ENCODE data around the gene ZNF132. TPM values are rescaled to one million over a fixed set of nuclear protein-coding genes. Genes with fewer than 3 reads are reported as not detected.
"Not testable (repeated sequence)": the region's sequence is repeated elsewhere in the genome, so short reads cannot be mapped to it uniquely, and the experiment has no call there.

ZNF132 gene
- 1 to 10 TPM; 4.5 to 4.7 TPM for total RNA-seq

DNA sequence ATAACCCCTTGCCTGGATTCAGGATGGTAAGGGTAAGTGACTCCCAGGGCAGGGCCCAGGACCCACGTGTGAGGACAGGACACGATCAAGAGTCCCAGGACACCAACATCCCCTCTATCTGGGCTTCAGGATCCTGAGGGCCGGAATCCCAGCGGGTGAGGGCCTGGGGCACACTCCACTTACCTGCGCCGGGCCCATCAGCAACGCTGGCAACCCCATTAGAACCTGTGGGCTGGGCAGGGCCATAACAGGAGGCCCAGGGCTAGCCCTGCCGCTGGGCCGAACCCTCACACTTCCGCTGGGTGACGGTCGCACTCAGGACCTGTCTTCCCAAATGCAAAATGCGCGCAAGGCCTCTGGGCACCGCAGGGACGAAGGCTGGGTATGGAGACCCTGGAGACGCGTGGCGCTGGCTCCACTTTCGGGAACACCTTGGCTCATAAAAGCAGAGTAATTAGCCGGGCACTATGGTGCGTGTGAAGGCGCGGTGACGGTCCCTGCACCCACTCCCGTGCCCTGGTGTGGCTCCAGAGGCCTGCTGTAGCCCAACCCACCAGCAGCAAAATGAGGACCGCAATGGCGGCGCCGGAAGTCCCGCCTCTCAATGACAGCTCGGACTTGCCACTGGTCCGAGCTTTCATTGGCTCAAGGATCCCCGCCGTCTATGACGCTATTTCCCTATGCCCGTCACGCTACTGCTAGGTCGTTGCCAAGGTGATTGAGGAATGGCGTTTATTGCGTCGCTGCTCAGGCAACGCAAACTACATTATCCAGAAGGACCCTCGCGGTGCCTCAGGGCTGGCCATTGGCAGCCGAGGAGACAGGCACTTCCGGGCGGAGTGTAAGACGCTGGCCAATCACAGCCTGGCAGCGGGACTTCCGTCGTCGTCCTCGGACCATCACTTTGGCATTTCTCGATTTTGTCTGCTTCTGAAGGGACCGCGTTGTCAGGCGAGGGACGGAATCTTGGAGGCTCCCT lies at the start of gene ZNF132:
TSS of gene ZNF132 (minus strand) at position 578 of the 979 bp plus-strand sequence. CDS start at position 246, 332 bp downstream.
- Mint-ChIP-seq H3K27me3 (peaks cover 2% of the 10 kb centered on the region), H3K36me3 (ENCODE audit: low read depth) (peaks cover 60% of the 10 kb centered on the region), H3K4me3 (peak within 1 kb of the TSS; percentile 94), H3K9me3 (peaks cover 59% of the 10 kb centered on the region), H3K4me1 (peaks cover 36% of the 10 kb centered on the region), H3K27ac (peak within 1 kb of the TSS; percentile 87)
- CTCF ChIA-PET, result interaction anchor here (0.6 to 1.0 kb wide), 3 partner anchors 74 to 80 kb away, joined by 3 to 4 read pairs (median 4); partner anchors contain the start of gene ZBTB45
- peak; percentile 96 for DNase-seq
- POLR2A ChIA-PET, result interaction anchor here (1.0 kb wide), 3 partner anchors 12 to 211 kb away, joined by 3 to 7 read pairs (median 4); partner anchors contain the start of genes ZNF324B, ZNF544 and ZNF584

DNA sequence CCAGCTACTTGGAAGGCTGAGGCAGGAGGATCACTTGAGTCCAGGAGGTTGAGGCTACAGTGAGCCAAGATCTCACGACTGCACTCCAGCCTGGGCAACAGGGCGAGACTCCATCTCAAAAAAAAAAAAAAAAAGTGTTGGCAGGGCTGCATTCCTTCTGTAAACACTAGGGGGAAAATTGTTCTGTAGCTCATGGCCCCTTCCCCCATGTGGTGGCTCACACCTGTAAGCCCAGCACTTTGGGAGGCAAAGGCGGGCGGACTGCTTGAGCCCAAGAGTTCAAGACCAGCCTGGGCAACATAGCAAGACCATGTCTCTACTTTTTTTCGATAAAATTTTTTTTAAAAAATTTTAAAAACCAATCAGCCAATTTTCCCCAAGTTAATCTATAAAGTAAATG lies 44.4 kb upstream of the ZNF132 start:
- H3K27me3 Mint-ChIP-seq, POLR2A ChIA-PET, H3K27ac Mint-ChIP-seq, H3K4me3 Mint-ChIP-seq, H3K9me3 Mint-ChIP-seq, DNase-seq: not testable (repeated sequence)
- Mint-ChIP-seq H3K4me1 (peaks cover 16% of the 10 kb centered on the region), H3K36me3 (ENCODE audit: low read depth) (peaks cover 10% of the 10 kb centered on the region)
- CTCF ChIA-PET, result interaction anchor here (1.6 kb wide), 1 partner anchor 35 kb away, joined by 7 read pairs; the partner anchor contains the start of gene ZBTB45

DNA sequence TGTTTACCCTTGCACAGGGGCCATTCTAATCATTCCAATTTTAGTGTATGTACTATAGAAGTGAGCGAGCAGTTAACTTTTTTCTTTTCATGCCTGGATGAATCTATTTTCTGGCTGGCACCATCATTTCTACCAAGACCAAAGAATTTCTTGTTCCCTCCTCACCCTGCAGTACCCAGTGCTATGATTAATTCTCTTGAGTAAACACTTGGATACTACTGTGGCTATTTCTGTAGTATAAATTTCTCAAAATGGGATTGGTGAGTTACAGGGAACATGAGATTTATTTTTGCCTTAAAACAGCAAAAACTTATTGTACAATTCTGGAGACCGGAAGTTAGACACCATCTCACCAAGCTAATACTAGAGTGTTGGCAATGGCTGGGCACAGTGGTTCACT lies 43.8 kb upstream of the ZNF132 start:
- POLR2A ChIA-PET, result no interaction called here
- Mint-ChIP-seq H3K4me1 (peaks cover 10% of the 10 kb centered on the region), H3K4me3 (no peak overlapping the region), H3K36me3 (ENCODE audit: low read depth) (peaks cover 10% of the 10 kb centered on the region), H3K27me3 (no peaks in the 10 kb centered on the region), H3K27ac (no peak overlapping the region), H3K9me3 (no peaks in the 10 kb centered on the region)
- DNase-seq, result no peak
- CTCF ChIA-PET, result interaction anchor here (1.6 kb wide), 1 partner anchor 36 kb away, joined by 7 read pairs; the partner anchor contains the start of gene ZBTB45

DNA sequence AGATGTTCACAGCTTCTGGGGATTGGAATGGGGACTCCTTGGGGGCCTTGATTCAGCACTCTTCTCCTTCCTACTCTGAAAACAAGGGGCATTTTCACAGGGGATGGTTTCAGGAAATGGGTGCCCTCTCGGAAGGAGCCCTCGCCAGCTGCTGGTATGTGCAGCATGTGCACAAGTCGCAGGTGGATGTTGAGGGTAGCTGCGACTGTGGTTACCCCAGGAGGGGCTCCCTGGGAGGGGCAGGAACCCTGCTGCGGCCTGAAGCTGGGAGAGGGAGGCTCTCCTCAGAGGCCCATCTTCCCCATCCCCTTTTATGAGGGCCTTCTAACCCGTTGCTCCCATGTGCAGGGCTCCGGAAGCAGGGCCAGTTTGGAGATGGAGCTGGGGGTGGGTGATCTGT lies 42.4 kb upstream of the ZNF132 start:
- ChIA-PET CTCF (no interaction called here), POLR2A (no interaction called here)
- Mint-ChIP-seq H3K4me1 (peaks cover 5% of the 10 kb centered on the region), H3K36me3 (ENCODE audit: low read depth) (peaks cover 10% of the 10 kb centered on the region), H3K9me3 (no peaks in the 10 kb centered on the region), H3K27ac (no peak overlapping the region), H3K27me3 (no peaks in the 10 kb centered on the region), H3K4me3 (no peak overlapping the region)
- no peak for DNase-seq

DNA sequence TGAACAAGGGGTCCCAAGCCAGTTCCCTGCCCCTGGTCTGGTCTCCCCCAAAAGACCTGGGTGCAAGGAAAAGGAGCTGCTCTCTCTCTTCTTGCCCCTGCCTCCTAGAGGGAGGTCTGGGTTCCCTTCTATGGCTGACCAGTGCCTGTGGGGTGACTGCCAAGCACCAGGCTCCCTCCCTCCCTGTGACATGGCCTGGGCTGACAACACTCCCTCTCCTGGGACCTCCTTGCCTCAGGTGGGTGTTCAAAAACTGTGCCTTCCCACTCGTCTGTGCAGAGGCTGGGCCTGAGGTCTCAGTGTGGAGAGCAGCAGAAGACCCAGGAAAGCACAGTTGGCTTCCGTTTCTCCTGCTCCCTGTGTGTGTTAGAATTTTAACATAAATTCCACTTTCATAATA lies 40.9 kb upstream of the ZNF132 start:
- peaks cover 14% of the 10 kb centered on the region for H3K36me3 Mint-ChIP-seq (ENCODE audit: low read depth)
- ChIA-PET POLR2A (no interaction called here), CTCF (no interaction called here)
- no peaks in the 10 kb centered on the region for H3K27me3 Mint-ChIP-seq
- DNase-seq, result no peak
- H3K27ac Mint-ChIP-seq, result no peak overlapping the region
- H3K4me1 Mint-ChIP-seq, result peaks cover 13% of the 10 kb centered on the region
- H3K4me3 Mint-ChIP-seq, result no peak overlapping the region
- no peaks in the 10 kb centered on the region for H3K9me3 Mint-ChIP-seq

DNA sequence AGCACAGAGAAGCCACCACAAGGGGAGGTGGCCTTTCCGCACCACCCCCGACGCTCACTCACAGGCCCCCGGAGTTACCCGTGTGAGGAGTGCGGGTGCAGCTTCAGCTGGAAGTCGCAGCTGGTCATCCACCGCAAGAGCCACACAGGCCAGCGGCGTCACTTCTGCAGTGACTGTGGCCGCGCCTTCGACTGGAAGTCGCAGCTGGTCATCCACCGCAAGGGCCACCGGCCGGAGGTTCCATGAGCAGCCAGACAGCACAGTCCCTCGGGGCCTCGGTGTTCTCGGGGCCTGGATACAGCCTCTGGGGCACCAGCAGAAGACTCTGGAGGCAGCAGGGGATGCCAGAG lies 40.5 kb upstream of the ZNF132 start:
- peaks cover 15% of the 10 kb centered on the region for H3K4me1 Mint-ChIP-seq
- DNase-seq, result no peak
- no peaks in the 10 kb centered on the region for H3K9me3 Mint-ChIP-seq
- no peak overlapping the region for H3K27ac Mint-ChIP-seq
- CTCF ChIA-PET, result no interaction called here
- no peaks in the 10 kb centered on the region for H3K27me3 Mint-ChIP-seq
- POLR2A ChIA-PET, result no interaction called here
- H3K36me3 Mint-ChIP-seq (ENCODE audit: low read depth), result peaks cover 14% of the 10 kb centered on the region
- H3K4me3 Mint-ChIP-seq, result no peak overlapping the region

DNA sequence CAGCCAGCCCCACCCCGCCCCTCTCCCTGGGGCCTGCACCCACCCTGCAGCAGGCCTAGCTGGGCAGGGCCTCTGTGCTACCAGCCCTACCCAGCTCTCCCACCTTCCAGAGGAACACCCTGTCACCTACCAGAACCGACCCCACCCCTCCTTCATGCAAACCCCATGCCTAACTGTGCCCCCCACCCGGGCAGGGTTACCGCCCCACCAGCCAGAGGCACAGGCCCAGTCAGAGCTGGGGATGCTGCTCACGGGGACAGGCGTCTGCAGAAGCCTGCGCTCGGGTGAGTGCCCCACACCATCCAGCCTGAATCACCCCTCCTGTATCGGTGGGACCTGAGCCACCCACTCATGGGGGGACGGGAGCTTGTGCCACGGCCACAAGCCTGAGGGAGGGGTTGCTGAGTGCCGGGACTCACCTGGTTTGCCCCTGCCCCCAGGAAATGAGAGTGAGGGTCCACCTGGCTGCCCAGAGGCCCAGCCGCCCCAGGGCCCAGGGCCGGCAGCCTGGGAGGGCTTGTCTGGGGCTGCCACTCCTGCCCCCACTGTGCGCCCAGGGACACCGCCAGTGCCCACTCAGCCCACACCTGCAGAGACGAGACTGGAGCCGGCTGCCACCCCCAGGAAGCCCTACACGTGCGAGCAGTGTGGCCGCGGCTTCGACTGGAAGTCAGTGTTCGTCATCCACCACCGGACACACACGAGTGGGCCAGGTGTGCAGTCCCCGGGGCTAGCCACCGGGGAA lies 40.0 kb upstream of the ZNF132 start:
- CTCF ChIA-PET, result interaction anchor here (0.6 kb wide), 1 partner anchor 26 kb away, joined by 3 read pairs; no protein-coding TSS in a partner anchor
- POLR2A ChIA-PET, result no interaction called here
- H3K27ac Mint-ChIP-seq, result no peak overlapping the region
- H3K4me1 Mint-ChIP-seq, result peaks cover 21% of the 10 kb centered on the region
- no peaks in the 10 kb centered on the region for H3K27me3 Mint-ChIP-seq
- no peaks in the 10 kb centered on the region for H3K9me3 Mint-ChIP-seq
- no peak overlapping the region for H3K4me3 Mint-ChIP-seq
- peaks cover 13% of the 10 kb centered on the region for H3K36me3 Mint-ChIP-seq (ENCODE audit: low read depth)
- no peak for DNase-seq

DNA sequence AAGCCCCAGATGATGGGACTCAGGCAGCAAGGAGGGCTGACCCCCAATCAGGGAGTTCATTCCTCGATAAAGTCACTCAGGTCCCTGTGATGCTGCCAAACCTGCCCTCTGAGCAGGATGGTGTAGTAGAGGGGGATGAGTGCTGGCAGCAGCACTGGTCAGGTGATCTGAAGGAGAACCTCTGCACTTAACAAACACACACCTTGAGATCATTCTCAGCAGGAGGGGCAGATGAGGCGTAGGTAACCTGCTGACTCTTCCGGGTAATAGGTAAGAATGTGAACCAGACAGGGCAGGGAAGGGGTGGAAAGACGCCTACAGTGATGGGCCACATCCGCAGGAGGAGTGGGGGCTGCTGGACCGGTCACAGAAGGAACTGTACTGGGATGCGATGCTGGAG lies 39.4 kb upstream of the ZNF132 start:
- no peaks in the 10 kb centered on the region for H3K27me3 Mint-ChIP-seq
- peaks cover 26% of the 10 kb centered on the region for H3K4me1 Mint-ChIP-seq
- H3K4me3 Mint-ChIP-seq, result no peak overlapping the region
- no peak overlapping the region for H3K27ac Mint-ChIP-seq
- H3K36me3 Mint-ChIP-seq (ENCODE audit: low read depth), result peaks cover 11% of the 10 kb centered on the region
- POLR2A ChIA-PET, result interaction anchor here (0.8 kb wide), 1 partner anchor 27 kb away, joined by 3 read pairs; no protein-coding TSS in a partner anchor
- CTCF ChIA-PET, result no interaction called here
- no peak for DNase-seq
- H3K9me3 Mint-ChIP-seq, result no peaks in the 10 kb centered on the region

DNA sequence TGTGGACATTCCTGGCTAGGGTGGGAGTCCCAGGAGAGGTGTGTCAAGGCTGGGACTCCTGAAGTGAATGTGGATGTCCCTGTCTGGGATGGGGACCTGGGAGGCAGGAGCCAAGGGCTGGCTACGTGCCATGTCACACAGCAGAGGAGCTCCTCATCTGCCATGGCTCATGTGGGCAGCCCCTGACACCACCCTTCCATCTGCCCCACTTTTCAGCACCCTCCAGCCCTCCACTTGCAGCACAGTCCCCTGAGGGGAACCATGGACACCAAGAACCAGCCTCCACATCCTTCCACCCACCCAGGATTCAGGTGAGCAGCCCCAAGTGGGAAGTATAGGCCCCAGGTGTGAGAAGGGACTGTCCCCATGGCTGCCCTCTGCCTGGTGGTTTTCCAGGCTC lies 37.9 kb upstream of the ZNF132 start:
- Mint-ChIP-seq H3K9me3 (no peaks in the 10 kb centered on the region), H3K27ac (peak overlapping the region; percentile 99), H3K4me1 (peaks cover 32% of the 10 kb centered on the region), H3K4me3 (no peak overlapping the region), H3K27me3 (no peaks in the 10 kb centered on the region), H3K36me3 (ENCODE audit: low read depth) (peaks cover 17% of the 10 kb centered on the region)
- ChIA-PET POLR2A (interaction anchor here (1.0 kb wide), 2 partner anchors 35 to 41 kb away, joined by 3 to 4 read pairs; partner anchors contain the start of gene ZBTB45), CTCF (interaction anchor here (0.7 kb wide), 1 partner anchor 42 kb away, joined by 4 read pairs; the partner anchor contains the start of gene ZBTB45)
- no peak for DNase-seq

DNA sequence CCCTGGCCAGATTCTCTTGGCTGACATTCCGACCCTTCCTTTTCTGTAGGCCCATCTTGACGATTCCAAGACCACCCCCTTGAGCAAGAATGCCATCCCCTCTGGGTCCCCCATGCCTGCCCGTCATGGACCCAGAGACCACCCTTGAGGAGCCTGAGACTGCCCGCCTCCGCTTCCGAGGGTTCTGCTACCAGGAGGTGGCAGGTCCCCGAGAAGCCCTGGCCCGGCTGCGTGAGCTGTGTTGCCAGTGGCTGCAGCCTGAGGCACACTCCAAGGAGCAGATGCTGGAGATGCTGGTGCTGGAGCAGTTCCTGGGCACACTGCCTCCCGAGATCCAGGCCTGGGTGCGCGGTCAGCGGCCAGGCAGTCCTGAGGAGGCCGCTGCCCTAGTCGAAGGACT lies 37.2 kb upstream of the ZNF132 start:
- Mint-ChIP-seq H3K4me3 (peak overlapping the region; percentile 95), H3K36me3 (ENCODE audit: low read depth) (peaks cover 19% of the 10 kb centered on the region), H3K9me3 (no peaks in the 10 kb centered on the region), H3K27me3 (no peaks in the 10 kb centered on the region), H3K27ac (peak overlapping the region; percentile 99), H3K4me1 (peaks cover 32% of the 10 kb centered on the region)
- CTCF ChIA-PET, result no interaction called here
- DNase-seq, result no peak
- POLR2A ChIA-PET, result interaction anchor here (0.6 to 1.4 kb wide), 7 partner anchors 12 to 147 kb away, joined by 3 to 8 read pairs (median 3); partner anchors contain the start of genes ZNF324B and ZNF497

DNA sequence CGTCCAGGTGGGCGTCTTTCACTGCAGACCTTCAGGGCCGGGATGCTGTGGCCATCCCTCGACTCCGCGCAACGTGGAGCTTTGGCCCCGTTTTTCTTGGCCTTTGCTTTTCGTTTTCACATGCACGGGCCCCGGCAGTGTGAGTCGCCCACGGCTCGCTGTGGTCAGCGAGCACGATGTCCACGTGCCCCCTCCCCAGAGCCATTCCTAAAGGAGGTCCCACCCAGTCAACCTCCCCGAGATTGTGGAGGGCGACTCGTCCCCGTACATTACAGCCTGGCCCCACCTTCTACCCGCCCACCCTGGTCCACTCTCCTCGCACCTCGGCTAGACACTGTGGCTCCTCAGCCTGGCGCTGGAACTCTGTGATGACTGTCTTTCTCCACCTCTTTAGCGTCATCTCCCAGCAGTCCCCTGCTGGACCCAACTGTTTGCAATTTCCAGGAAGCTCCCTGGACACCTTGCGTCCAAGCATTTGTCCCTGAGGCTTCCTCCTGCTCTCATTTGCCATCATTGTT lies 36.6 kb upstream of the ZNF132 start:
- Mint-ChIP-seq H3K27me3 (no peaks in the 10 kb centered on the region), H3K4me1 (peaks cover 32% of the 10 kb centered on the region), H3K9me3 (no peaks in the 10 kb centered on the region), H3K27ac (peak overlapping the region; percentile 99), H3K4me3 (peak overlapping the region; percentile 95), H3K36me3 (ENCODE audit: low read depth) (peaks cover 21% of the 10 kb centered on the region)
- DNase-seq, result no peak
- CTCF ChIA-PET, result interaction anchor here (1.2 kb wide), 1 partner anchor 43 kb away, joined by 3 read pairs; the partner anchor contains the start of gene ZBTB45
- POLR2A ChIA-PET, result interaction anchor here (0.6 to 1.8 kb wide), 10 partner anchors 9 to 146 kb away, joined by 3 to 8 read pairs (median 3); partner anchors contain the start of genes TRIM28, ZNF324B and ZNF497

DNA sequence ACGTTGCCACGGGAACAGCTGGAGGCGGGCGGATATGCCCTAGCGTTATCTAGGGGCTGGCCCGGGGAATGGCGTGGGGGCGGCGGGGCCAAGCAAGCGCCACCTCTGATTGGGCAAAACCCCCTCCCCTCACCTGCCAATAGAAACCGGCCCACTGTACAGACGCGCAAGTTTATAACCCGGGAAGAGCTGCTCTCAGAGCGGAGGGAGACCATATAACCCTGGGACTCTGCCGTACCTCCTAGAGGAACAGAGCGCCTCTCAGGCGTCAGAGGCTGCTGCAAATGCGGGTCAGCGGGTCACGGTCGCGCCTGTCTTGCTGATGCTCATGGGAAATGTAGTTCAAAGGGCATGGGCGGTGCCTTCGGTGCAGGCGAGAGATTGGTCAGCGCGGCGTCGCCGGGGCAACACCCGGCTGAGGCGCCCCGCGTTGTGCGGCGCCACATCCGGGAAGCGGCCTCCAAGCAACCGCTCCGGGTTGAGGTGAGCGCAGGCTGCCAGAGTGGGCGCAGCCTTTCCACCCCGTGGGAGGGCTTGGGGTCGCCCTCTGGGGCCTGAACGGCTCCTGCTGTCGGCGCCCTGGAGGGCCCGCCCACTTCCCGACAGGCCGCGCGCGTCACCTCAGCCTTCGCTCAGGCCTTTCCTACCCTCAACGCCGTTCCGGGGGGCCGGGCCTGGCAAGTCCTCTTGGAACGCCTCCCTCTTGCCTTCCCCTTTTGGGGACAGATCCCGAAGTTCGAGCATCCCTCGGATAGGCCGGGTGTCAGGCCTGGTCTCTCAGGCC lies 36.0 kb upstream of the ZNF132 start, which contains the start of gene ZNF446:
TSS of gene ZNF446 (plus strand) at position 639 of the 784 bp plus-strand sequence. CDS start 867 bp downstream, outside the sequence.
- Mint-ChIP-seq H3K4me3 (peak within 1 kb of the TSS; percentile 95), H3K27me3 (no peaks in the 10 kb centered on the region)

More for the DNA sequence above, 36.0 kb upstream of the ZNF132 start, which contains the start of gene ZNF446:
- ChIA-PET CTCF (interaction anchor here (1.0 to 2.1 kb wide), 3 partner anchors 14 to 44 kb away, joined by 3 to 7 read pairs (median 3); partner anchors contain the start of gene ZBTB45), POLR2A (interaction anchor here (0.8 to 1.8 kb wide), 12 partner anchors 8 to 114 kb away, joined by 3 to 8 read pairs (median 3); partner anchors contain the start of genes TRIM28, ZNF324B and ZNF497)
- Mint-ChIP-seq H3K9me3 (no peaks in the 10 kb centered on the region), H3K36me3 (ENCODE audit: low read depth) (peaks cover 23% of the 10 kb centered on the region), H3K27ac (peak within 1 kb of the TSS; percentile 99), H3K4me1 (peaks cover 32% of the 10 kb centered on the region)
- DNase-seq, result peak; percentile 98
